Measurements from ENCODE around the gene ZNF750.

The ZNF750 gene

GRCh38 chr17:82813299-82814051 is 26.3 kb downstream of the ZNF750 start:
- no peak overlapping the region for H3K4me3 ChIP-seq (replicated peaks in 1 of 2; ENCODE audit: low read depth in 2 of 2, low read length in 2 of 2)
- TF ChIP-seq CTCF (IDR thresholded peaks at IDR 0.05; ENCODE audit: low read depth, low read length), result no peak
- DNase-seq (ENCODE audit: low read depth in 2 of 2), result no peak

- no peak for DNase-seq (ENCODE audit: low read depth in 2 of 2)
- no peak overlapping the region for H3K4me3 ChIP-seq (replicated peaks in 1 of 2; ENCODE audit: low read depth in 2 of 2, low read length in 2 of 2)
- TF ChIP-seq CTCF (IDR thresholded peaks at IDR 0.05; ENCODE audit: low read depth, low read length), result no peak
These were observed 27.2 kb downstream of the ZNF750 start for GRCh38 chr17:82812601-82813000.

GRCh38 chr17:82812058-82812457 is 27.8 kb downstream of the ZNF750 start:
- no peak for TF ChIP-seq CTCF (IDR thresholded peaks at IDR 0.05; ENCODE audit: low read depth, low read length)
- H3K4me3 ChIP-seq (replicated peaks in 1 of 2; ENCODE audit: low read depth in 2 of 2, low read length in 2 of 2), result no peak overlapping the region
- no peak for DNase-seq (ENCODE audit: low read depth in 2 of 2)

- TF ChIP-seq CTCF (IDR thresholded peaks at IDR 0.05; ENCODE audit: low read depth, low read length), result no peak
- DNase-seq (ENCODE audit: low read depth in 2 of 2), result no peak
These were observed 29.0 kb downstream of the ZNF750 start for GRCh38 chr17:82810644-82811430.

GRCh38 chr17:82808921-82809905 is 30.6 kb downstream of the ZNF750 start:
- no peak overlapping the region for H3K4me3 ChIP-seq (replicated peaks in 1 of 2; ENCODE audit: low read depth in 2 of 2, low read length in 2 of 2)
- DNase-seq (ENCODE audit: low read depth in 2 of 2), result no peak
- TF ChIP-seq CTCF (IDR thresholded peaks at IDR 0.05; ENCODE audit: low read depth, low read length), result no peak

More at GRCh38 chr17:82810644-82811430, 29.0 kb downstream of the ZNF750 start:
- no peak overlapping the region for H3K4me3 ChIP-seq (replicated peaks in 1 of 2; ENCODE audit: low read depth in 2 of 2, low read length in 2 of 2)

GRCh38 chr17:82808006-82808405 is 31.8 kb downstream of the ZNF750 start:
- H3K4me3 ChIP-seq (replicated peaks in 1 of 2; ENCODE audit: low read depth in 2 of 2, low read length in 2 of 2), result no peak overlapping the region
- DNase-seq (ENCODE audit: low read depth in 2 of 2), result no peak
- TF ChIP-seq CTCF (IDR thresholded peaks at IDR 0.05; ENCODE audit: low read depth, low read length), result no peak

All from cardiac fibroblast (primary cell).